GM23338 (cell line): ENCODE data around the gene PICK1. TPM values are rescaled to one million over a fixed set of nuclear protein-coding genes. Genes with fewer than 3 reads are reported as not detected.

Experiments used
- ATAC-seq: fragments of 200-7000 bp; cut with Tn5 transposase; 3 replicates; pipeline ENCODE4 v1.9.1; 2020
- DNase-seq: peaks from one replicate; pipeline ENCODE4 v3.0.0-alpha.2; 2015; ENCODE audit warnings: low spot score
- H2AFZ ChIP-seq: fragments of 200-600 bp; sonication (generic); 2 replicates; pipeline ENCODE4 v1.8.0; 2016; ENCODE audit warnings: antibody characterized with exemption, mild to moderate bottlenecking, moderate library complexity
- H3F3A ChIP-seq: fragments of 200-600 bp; sonication (generic); replicated peaks from 2 replicates; pipeline ENCODE4 v1.8.0; 2017; ENCODE audit warnings: antibody characterized with exemption, mixed run types, low read depth
- H3K27ac ChIP-seq: fragments of 200-600 bp; sonication (generic); 2 replicates; pipeline ENCODE4 v1.6.1; 2016; ENCODE audit warnings: low read depth
- H3K27me3 ChIP-seq: fragments of 200-600 bp; sonication (generic); 2 replicates; pipeline ENCODE4 v1.8.0; 2016; ENCODE audit warnings: mild to moderate bottlenecking, mixed run types, moderate library complexity; ENCODE audit not compliant: insufficient read depth
- H3K36me3 ChIP-seq: fragments of 200-600 bp; sonication (generic); 2 replicates; pipeline ENCODE4 v1.8.0; 2016; ENCODE audit warnings: mild to moderate bottlenecking; ENCODE audit not compliant: insufficient read depth
- H3K4me1 ChIP-seq: fragments of 200-600 bp; sonication (generic); 2 replicates; pipeline ENCODE4 v1.8.0; 2016; ENCODE audit warnings: mild to moderate bottlenecking, moderate library complexity; ENCODE audit not compliant: insufficient read depth
- H3K4me2 ChIP-seq: fragments of 200-600 bp; sonication (generic); 2 replicates; pipeline ENCODE4 v1.7.1; 2017; ENCODE audit warnings: mixed run types
- H3K4me3 ChIP-seq: fragments of 200-600 bp; sonication (generic); 2 replicates; pipeline ENCODE4 v1.6.1; 2016; ENCODE audit warnings: mixed run types
- H3K79me2 ChIP-seq: fragments of 200-600 bp; sonication (generic); replicated peaks from 2 replicates; pipeline ENCODE4 v1.8.0; 2017; ENCODE audit warnings: mild to moderate bottlenecking; ENCODE audit not compliant: insufficient read depth
- H3K9me2 ChIP-seq: fragments of 200-600 bp; sonication (generic); 2 replicates; pipeline ENCODE4 v1.8.0; 2017; ENCODE audit not compliant: insufficient read depth
- H4K20me1 ChIP-seq: fragments of 200-600 bp; sonication (generic); replicated peaks from 2 replicates; pipeline ENCODE4 v1.8.0; 2017; ENCODE audit warnings: mild to moderate bottlenecking; ENCODE audit not compliant: insufficient read depth
- H3K27ac Mint-ChIP-seq: 2 replicates; pipeline ENCODE4 v1.8.0; 2020; ENCODE audit warnings: inconsistent platforms, mild to moderate bottlenecking, moderate library complexity, mixed read lengths
- H3K27me3 Mint-ChIP-seq: 3 replicates; pipeline ENCODE4 v1.8.0; 2022; ENCODE audit warnings: low read depth, mild to moderate bottlenecking, moderate library complexity, mixed read lengths, inconsistent platforms; ENCODE audit not compliant: insufficient read depth, poor library complexity
- H3K36me3 Mint-ChIP-seq: 3 replicates; pipeline ENCODE4 v1.8.0; 2021; ENCODE audit warnings: low read depth, mild to moderate bottlenecking, inconsistent platforms, moderate library complexity, mixed read lengths
- H3K4me1 Mint-ChIP-seq: 3 replicates; pipeline ENCODE4 v1.8.0; 2020; ENCODE audit warnings: mild to moderate bottlenecking, inconsistent platforms, mixed read lengths
- H3K4me3 Mint-ChIP-seq: 3 replicates; pipeline ENCODE4 v1.8.0; 2021; ENCODE audit warnings: moderate library complexity, mild to moderate bottlenecking, inconsistent platforms, mixed read lengths
- H3K9me3 Mint-ChIP-seq: 3 replicates; pipeline ENCODE4 v1.8.0; 2020; ENCODE audit warnings: moderate library complexity, mild to moderate bottlenecking, inconsistent platforms, mixed read lengths
- EZH2 ChIP-seq: fragments of 200-600 bp; sonication (generic); IDR thresholded peaks from one replicate; pipeline ENCODE4 v1.8.0; 2017; ENCODE audit warnings: antibody characterized with exemption, mild to moderate bottlenecking, low read depth; ENCODE audit not compliant: unreplicated experiment
- JUNB ChIP-seq: IDR thresholded peaks from one replicate; pipeline ENCODE4 v1.6.1; 2016; ENCODE audit warnings: antibody characterized with exemption; ENCODE audit not compliant: unreplicated experiment
- NANOG ChIP-seq: IDR thresholded peaks from 2 replicates; pipeline ENCODE4 v1.6.1; 2016; ENCODE audit warnings: antibody characterized with exemption, borderline replicate concordance
- STAT1 ChIP-seq: IDR thresholded peaks from one replicate; pipeline ENCODE4 v1.6.1; 2016; ENCODE audit warnings: antibody characterized with exemption; ENCODE audit not compliant: unreplicated experiment
- ZNF114 ChIP-seq: fragments of 250-450 bp; sonication (Bioruptor Pico); IDR thresholded peaks from 2 replicates; pipeline ENCODE4 v1.5.0; 2020; ENCODE audit warnings: mild to moderate bottlenecking, moderate library complexity
- ZNF331 ChIP-seq: fragments of 250-450 bp; sonication (Bioruptor Pico); IDR thresholded peaks from 2 replicates; pipeline ENCODE4 v1.5.0; 2020; ENCODE audit warnings: low read depth, mild to moderate bottlenecking, moderate library complexity
- ZNF462 ChIP-seq: fragments of 250-450 bp; sonication (Bioruptor Pico); IDR thresholded peaks from 2 replicates; pipeline ENCODE4 v1.5.0; 2020; ENCODE audit warnings: mild to moderate bottlenecking, moderate library complexity
- polyA plus RNA-seq: library from polyadenylated mRNA; unstranded; fragments of >200 nt; fragmentation: Nextera tagmentation; extraction: Ambion mirVana; gene quantifications from 2 replicates; pipeline ENCODE4 v1.2.1, GENCODE V29; 2016
- total RNA-seq: library from RNA; depleted of rRNA; stranded (reverse); fragments of >200 nt; shearing (Covaris generic); gene quantifications from 2 replicates; pipeline ENCODE4 v1.2.3, GENCODE V29; 2014

PICK1 gene
- total and polyA plus RNA-seq, 2 experiments from 2014 or later: 15.9 to 28.3 TPM

GRCh38 chr22:38050720-38051119 is 6.5 kb upstream of the PICK1 start:
- H2AFZ ChIP-seq: no peak overlapping the region

More at GRCh38 chr22:38050720-38051119, 6.5 kb upstream of the PICK1 start:
- Mint-ChIP-seq H3K36me3 (no peaks in the 10 kb centered on the region), H3K27ac (no peak overlapping the region), H3K27me3 (peaks cover 16% of the 10 kb centered on the region), H3K4me1 (0 out of 3 replicates have a peak, but pooled peaks cover 3% of the 10 kb centered on the region), H3K4me3 (no peak overlapping the region), H3K9me3 (no peaks in the 10 kb centered on the region)
- Histone ChIP-seq H3K4me3 (no peak overlapping the region), H3F3A (no peaks in the 10 kb centered on the region), H3K36me3 (no peaks in the 10 kb centered on the region), H3K4me1 (no peaks in the 10 kb centered on the region), H3K9me2 (no peaks in the 10 kb centered on the region), H3K27ac (no peak overlapping the region), H3K4me2 (no peak overlapping the region), H4K20me1 (no peaks in the 10 kb centered on the region; the same call in 1 of the 2 replicates), H3K27me3 (no peaks in the 10 kb centered on the region), H3K79me2 (no peaks in the 10 kb centered on the region)
- ATAC-seq (no peak), DNase-seq (no peak)
- TF ChIP-seq ZNF462 (CRISPR knock-in tag): no peak
- TF ChIP-seq NANOG: no peak
- TF ChIP-seq EZH2: no peak
- no peak for TF ChIP-seq ZNF331 (CRISPR knock-in tag)
- TF ChIP-seq STAT1: no peak
- TF ChIP-seq JUNB: no peak
- TF ChIP-seq ZNF114: no peak
